Duodenal mucosa (tissue), 2 donors: ENCODE data around the gene TSKU.

ENCODE experiments used
- H3K27ac ChIP-seq: one replicate; pipeline ENCODE4 v1.7.0; 2013; ENCODE audit warnings: low read depth, low read length
- H3K27me3 ChIP-seq, 2 donors: one replicate each; pipeline ENCODE4 v1.7.0; 2013; ENCODE audit warnings: low read length in 2 of 2, control low read depth in 1 of 2; ENCODE audit not compliant: insufficient read depth in 2 of 2, control insufficient read depth in 1 of 2
- H3K36me3 ChIP-seq, 2 donors: one replicate each; pipeline ENCODE4 v1.7.0; 2013; ENCODE audit warnings: low read length in 2 of 2, control low read depth in 1 of 2; ENCODE audit not compliant: insufficient read depth in 2 of 2, control insufficient read depth in 1 of 2
- H3K4me1 ChIP-seq, 2 donors: one replicate each; pipeline ENCODE4 v1.7.0; 2013; ENCODE audit warnings: low read length in 2 of 2, control low read depth in 1 of 2; ENCODE audit not compliant: insufficient read depth in 2 of 2, control insufficient read depth in 1 of 2
- H3K4me3 ChIP-seq, 2 donors: one replicate each; pipeline ENCODE4 v1.7.0; 2013; ENCODE audit warnings: low read length in 2 of 2, low read depth in 1 of 2
- H3K9ac ChIP-seq, 2 donors: one replicate each; pipeline ENCODE4 v1.7.0; 2013; ENCODE audit warnings: low read length in 2 of 2, low read depth in 1 of 2
- H3K9me3 ChIP-seq, 2 donors: one replicate each; pipeline ENCODE4 v1.7.0; 2013; ENCODE audit warnings: low read length in 2 of 2, control low read depth in 1 of 2; ENCODE audit not compliant: control insufficient read depth in 1 of 2

Gene TSKU

DNA sequence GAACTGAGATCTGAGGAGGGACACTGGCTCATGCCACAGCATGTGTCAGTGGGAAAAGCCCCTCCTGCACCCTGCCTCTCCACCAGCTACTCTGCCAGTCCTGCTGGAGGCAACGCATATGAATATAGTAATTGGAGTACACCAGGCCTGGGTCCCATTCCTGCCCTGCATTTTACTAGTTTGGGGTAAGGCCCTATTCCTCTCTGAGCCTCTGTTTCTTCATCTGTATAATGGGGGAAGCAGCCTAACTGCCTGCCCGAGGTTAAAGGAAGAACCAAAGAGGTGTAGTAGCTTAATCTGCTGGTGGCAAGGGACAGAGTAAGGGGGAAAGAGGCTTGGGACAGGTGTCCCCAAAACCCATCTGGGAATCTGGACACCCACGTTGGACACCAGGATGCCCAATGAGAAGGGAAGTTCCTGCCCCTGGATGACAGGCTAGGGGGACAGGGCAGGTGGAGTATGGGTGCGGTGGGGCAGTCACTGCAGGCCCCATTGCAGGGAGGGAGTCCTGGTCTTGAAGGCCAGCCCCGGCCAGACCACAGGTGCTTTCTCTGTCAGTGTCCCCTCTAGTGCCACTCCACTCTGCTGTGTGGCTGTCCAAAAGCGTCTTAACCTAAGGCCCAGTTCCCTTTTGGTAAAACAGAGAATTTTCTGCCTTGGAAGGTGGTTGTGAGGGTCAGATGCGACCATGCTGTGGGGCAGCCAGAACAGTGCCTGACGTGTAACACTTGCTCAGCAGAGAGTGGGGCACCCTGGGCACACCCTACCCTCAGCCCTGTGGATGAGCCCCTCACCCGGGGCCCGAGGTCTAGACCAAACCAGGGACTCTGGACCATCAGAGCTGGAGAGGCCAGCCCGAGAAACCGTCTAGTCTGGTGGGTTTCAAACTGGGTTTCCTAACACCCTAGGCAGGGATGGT, 11.5 kb downstream of the TSKU start:
- H3K27ac ChIP-seq, result no peak overlapping the region
- peaks cover 0 to 8% of the 10 kb centered on the region in 2 donors for H3K36me3 ChIP-seq
- peaks cover 58 to 61% of the 10 kb centered on the region in 2 donors for H3K4me1 ChIP-seq
- H3K27me3 ChIP-seq, result no peaks in the 10 kb centered on the region
- H3K9me3 ChIP-seq, result no peaks in the 10 kb centered on the region
- no peak overlapping the region for H3K9ac ChIP-seq
- H3K4me3 ChIP-seq, result no peak overlapping the region

DNA sequence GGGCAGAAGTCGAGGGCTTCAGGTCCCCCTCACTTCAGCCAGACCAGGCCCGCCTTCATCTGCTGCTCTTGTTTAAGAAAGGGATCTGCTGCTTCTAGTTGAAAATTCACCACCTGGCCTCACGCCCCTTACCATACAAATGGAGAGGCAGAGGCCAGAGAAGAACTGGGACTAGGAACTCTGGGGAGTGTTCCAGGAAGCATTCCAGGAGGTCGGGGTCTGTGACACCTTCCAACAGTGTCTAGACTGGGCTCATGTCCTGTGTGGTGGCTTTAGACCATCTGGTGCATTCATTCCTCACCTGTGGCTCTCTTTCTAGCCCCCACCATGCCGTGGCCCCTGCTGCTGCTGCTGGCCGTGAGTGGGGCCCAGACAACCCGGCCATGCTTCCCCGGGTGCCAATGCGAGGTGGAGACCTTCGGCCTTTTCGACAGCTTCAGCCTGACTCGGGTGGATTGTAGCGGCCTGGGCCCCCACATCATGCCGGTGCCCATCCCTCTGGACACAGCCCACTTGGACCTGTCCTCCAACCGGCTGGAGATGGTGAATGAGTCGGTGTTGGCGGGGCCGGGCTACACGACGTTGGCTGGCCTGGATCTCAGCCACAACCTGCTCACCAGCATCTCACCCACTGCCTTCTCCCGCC, 12.3 kb downstream of the TSKU start:
- no peak overlapping the region for H3K9ac ChIP-seq
- H3K36me3 ChIP-seq, result peaks cover 0 to 8% of the 10 kb centered on the region in 2 donors
- H3K27me3 ChIP-seq, result no peaks in the 10 kb centered on the region
- H3K4me3 ChIP-seq, result no peak overlapping the region
- no peak overlapping the region for H3K27ac ChIP-seq
- H3K9me3 ChIP-seq, result no peaks in the 10 kb centered on the region
- peaks cover 55% of the 10 kb centered on the region in 2 donors for H3K4me1 ChIP-seq

DNA sequence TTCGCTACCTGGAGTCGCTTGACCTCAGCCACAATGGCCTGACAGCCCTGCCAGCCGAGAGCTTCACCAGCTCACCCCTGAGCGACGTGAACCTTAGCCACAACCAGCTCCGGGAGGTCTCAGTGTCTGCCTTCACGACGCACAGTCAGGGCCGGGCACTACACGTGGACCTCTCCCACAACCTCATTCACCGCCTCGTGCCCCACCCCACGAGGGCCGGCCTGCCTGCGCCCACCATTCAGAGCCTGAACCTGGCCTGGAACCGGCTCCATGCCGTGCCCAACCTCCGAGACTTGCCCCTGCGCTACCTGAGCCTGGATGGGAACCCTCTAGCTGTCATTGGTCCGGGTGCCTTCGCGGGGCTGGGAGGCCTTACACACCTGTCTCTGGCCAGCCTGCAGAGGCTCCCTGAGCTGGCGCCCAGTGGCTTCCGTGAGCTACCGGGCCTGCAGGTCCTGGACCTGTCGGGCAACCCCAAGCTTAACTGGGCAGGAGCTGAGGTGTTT, 12.8 kb downstream of the TSKU start:
- Histone ChIP-seq H3K9ac (peak overlapping the region; percentile 6 to 23), H3K27ac (no peak overlapping the region), H3K36me3 (peaks cover 0 to 8% of the 10 kb centered on the region in 2 donors), H3K27me3 (no peaks in the 10 kb centered on the region), H3K4me3 (no peak overlapping the region), H3K9me3 (no peaks in the 10 kb centered on the region), H3K4me1 (peaks cover 55 to 57% of the 10 kb centered on the region in 2 donors)

DNA sequence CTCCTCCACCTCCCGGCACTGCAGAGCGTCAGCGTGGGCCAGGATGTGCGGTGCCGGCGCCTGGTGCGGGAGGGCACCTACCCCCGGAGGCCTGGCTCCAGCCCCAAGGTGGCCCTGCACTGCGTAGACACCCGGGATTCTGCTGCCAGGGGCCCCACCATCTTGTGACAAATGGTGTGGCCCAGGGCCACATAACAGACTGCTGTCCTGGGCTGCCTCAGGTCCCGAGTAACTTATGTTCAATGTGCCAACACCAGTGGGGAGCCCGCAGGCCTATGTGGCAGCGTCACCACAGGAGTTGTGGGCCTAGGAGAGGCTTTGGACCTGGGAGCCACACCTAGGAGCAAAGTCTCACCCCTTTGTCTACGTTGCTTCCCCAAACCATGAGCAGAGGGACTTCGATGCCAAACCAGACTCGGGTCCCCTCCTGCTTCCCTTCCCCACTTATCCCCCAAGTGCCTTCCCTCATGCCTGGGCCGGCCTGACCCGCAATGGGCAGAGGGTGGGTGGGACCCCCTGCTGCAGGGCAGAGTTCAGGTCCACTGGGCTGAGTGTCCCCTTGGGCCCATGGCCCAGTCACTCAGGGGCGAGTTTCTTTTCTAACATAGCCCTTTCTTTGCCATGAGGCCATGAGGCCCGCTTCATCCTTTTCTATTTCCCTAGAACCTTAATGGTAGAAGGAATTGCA, 13.5 kb downstream of the TSKU start:
- Histone ChIP-seq H3K27me3 (no peaks in the 10 kb centered on the region), H3K4me1 (peaks cover 55 to 64% of the 10 kb centered on the region in 2 donors), H3K9ac (peak overlapping the region; percentile 19 to 23), H3K36me3 (peaks cover 0 to 8% of the 10 kb centered on the region in 2 donors), H3K4me3 (no peak overlapping the region), H3K9me3 (no peaks in the 10 kb centered on the region), H3K27ac (no peak overlapping the region)

DNA sequence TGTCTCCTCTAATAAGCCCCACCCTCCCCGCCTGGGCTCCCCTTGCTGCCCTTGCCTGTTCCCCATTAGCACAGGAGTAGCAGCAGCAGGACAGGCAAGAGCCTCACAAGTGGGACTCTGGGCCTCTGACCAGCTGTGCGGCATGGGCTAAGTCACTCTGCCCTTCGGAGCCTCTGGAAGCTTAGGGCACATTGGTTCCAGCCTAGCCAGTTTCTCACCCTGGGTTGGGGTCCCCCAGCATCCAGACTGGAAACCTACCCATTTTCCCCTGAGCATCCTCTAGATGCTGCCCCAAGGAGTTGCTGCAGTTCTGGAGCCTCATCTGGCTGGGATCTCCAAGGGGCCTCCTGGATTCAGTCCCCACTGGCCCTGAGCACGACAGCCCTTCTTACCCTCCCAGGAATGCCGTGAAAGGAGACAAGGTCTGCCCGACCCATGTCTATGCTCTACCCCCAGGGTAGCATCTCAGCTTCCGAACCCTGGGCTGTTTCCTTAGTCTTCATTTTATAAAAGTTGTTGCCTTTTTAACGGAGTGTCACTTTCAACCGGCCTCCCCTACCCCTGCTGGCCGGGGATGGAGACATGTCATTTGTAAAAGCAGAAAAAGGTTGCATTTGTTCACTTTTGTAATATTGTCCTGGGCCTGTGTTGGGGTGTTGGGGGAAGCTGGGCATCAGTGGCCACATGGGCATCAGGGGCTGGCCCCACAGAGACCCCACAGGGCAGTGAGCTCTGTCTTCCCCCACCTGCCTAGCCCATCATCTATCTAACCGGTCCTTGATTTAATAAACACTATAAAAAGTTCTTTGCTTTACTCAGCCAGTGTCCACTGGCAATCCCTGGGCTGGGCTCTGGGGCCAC, 14.4 kb downstream of the TSKU start:
- Histone ChIP-seq H3K9ac (peak overlapping the region in 1 of 2 donors; percentile 23), H3K27ac (no peak overlapping the region)

DNA sequence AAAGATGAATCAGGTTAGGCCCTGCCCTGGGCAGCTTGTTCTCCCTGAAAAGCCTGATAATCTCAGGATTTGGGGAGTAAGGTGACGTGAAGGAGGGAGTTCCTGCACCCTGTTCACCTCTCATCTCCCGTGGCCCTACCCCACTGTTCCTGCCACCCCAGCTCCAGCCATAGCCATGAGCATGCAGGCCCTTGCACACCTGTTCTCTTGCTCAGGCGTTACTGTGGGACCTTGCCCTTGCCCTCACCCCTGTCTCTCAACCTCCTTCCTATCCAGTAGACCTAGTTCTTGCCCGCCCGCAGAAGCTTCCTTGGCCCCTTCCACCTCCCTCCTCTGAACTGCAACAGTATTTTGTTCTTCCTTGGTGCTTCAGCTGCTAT, 15.0 kb downstream of the TSKU start:
- H3K9ac ChIP-seq, result peak overlapping the region in 1 of 2 donors; percentile 15
- H3K27ac ChIP-seq, result no peak overlapping the region
- H3K4me3 ChIP-seq, result no peak overlapping the region
- H3K4me1 ChIP-seq, result peaks cover 52 to 60% of the 10 kb centered on the region in 2 donors
- H3K9me3 ChIP-seq, result no peaks in the 10 kb centered on the region
- H3K36me3 ChIP-seq, result peaks cover 0 to 8% of the 10 kb centered on the region in 2 donors
- H3K27me3 ChIP-seq, result no peaks in the 10 kb centered on the region

More for the DNA sequence above, 14.4 kb downstream of the TSKU start:
- Histone ChIP-seq H3K9me3 (no peaks in the 10 kb centered on the region), H3K36me3 (peaks cover 0 to 8% of the 10 kb centered on the region in 2 donors), H3K4me1 (peaks cover 53 to 65% of the 10 kb centered on the region in 2 donors), H3K4me3 (no peak overlapping the region), H3K27me3 (no peaks in the 10 kb centered on the region)

DNA sequence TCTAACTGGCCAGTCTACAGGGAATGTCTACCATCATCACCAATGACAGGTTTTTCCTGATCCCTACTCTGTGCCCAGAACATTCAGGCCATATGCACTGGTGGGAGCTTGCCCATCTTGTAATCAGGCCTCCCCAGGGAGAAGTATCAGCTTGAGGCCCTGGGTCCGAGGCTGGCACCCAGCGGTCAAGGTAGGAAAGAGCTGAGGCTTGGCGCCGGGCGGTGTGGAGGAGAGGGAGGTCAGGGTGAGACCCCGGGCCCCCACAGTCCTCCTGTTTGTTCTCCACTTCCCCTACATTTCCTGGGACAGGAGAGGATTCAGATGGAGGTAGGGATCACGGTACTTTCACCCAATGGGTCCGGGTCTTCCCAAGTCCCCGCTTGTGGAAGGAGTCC, 15.5 kb downstream of the TSKU start:
- peaks cover 50 to 56% of the 10 kb centered on the region in 2 donors for H3K4me1 ChIP-seq
- no peaks in the 10 kb centered on the region for H3K27me3 ChIP-seq
- peak overlapping the region; percentile 46 for H3K4me3 ChIP-seq
- no peak overlapping the region for H3K27ac ChIP-seq
- no peaks in the 10 kb centered on the region for H3K9me3 ChIP-seq
- peak overlapping the region; percentile 15 to 55 for H3K9ac ChIP-seq
- H3K36me3 ChIP-seq, result peaks cover 0 to 8% of the 10 kb centered on the region in 2 donors

DNA sequence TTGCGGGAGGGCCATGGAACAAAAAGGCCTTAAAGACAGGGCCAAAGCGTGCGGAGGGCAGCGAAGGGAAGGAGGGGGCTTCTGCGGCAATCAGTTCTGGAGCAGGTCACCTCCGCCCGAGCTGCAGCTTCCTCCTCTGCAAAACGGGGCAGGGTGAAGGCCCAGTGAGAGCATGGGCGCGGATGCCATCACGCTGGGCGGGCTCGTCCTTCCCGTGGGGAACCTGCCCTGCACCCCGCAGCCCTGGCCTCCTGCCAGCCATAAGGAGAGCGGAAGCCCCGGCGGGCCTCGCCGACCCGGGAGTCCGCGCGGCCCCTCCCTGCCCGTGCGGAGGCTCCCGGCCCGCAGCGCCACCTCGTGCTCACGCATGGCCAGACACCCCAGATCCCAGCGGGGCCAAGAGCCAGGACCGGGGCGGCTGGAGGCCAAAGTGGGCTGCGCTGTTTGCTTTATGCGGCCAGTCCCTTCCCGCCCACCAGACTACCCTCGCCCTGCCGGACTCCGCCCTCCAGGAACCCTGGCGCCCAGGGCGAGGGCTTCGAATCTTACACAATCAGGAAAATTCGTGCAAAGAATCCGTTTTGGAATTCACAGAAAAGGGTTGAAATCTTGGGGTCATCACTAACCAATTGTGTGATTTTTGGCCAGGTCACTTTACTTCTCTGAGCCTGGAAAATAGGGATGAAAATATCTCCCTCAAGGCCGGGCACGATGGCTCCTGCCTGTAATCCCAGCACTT, 16.1 kb downstream of the TSKU start:
- peaks cover 0 to 8% of the 10 kb centered on the region in 2 donors for H3K36me3 ChIP-seq
- H3K4me3 ChIP-seq, result peak overlapping the region; percentile 46
- no peaks in the 10 kb centered on the region for H3K9me3 ChIP-seq
- no peak overlapping the region for H3K27ac ChIP-seq
- H3K9ac ChIP-seq, result peak overlapping the region; percentile 15 to 55
- no peaks in the 10 kb centered on the region for H3K27me3 ChIP-seq
- peaks cover 50 to 52% of the 10 kb centered on the region in 2 donors for H3K4me1 ChIP-seq
